Activated CD8-positive, alpha-beta T cell treated with anti-CD3 and anti-CD28 coated beads, Interleukin-2, amount 10 ng/mL, durations not matched to agents 7 days and 5 days (primary cell): ENCODE results near the gene CCDC50. TPM values are rescaled to one million over a fixed set of nuclear protein-coding genes. Genes with fewer than 3 reads are reported as not detected.

Source experiments
- ATAC-seq: fragments of 150-1000 bp; cut with Tn5 transposase; one replicate; pipeline ENCODE4 v1.10.0; 2021; ENCODE audit warnings: moderate library complexity
- CTCF ChIA-PET: fragments of 350-600 bp; sonication (Branson Sonifier 250); formaldehyde crosslinking; loops from one replicate; lab custom pipeline; 2021; ENCODE audit warnings: antibody characterized with exemption; lab: Charles Lee
- POLR2A ChIA-PET: fragments of 350-600 bp; sonication (Branson Sonifier 250); formaldehyde crosslinking; loops from one replicate; lab custom pipeline; 2021; ENCODE audit warnings: antibody characterized with exemption; lab: Charles Lee
- DNase-seq: peaks from one replicate; pipeline ENCODE4 v3.0.0-alpha.2; 2020
- H3K27ac Mint-ChIP-seq: one replicate; pipeline ENCODE4 v1.8.0; 2021; ENCODE audit warnings: mild to moderate bottlenecking, mixed read lengths
- H3K27me3 Mint-ChIP-seq: one replicate; pipeline ENCODE4 v1.8.0; 2021; ENCODE audit warnings: low read depth, mixed read lengths
- H3K36me3 Mint-ChIP-seq: one replicate; pipeline ENCODE4 v1.8.0; 2021; ENCODE audit warnings: low read depth, mixed read lengths
- H3K4me1 Mint-ChIP-seq: one replicate; pipeline ENCODE4 v1.8.0; 2021; ENCODE audit warnings: low read depth, mixed read lengths
- H3K4me3 Mint-ChIP-seq: one replicate; pipeline ENCODE4 v1.8.0; 2021; ENCODE audit warnings: mild to moderate bottlenecking, mixed read lengths
- H3K9me3 Mint-ChIP-seq: one replicate; pipeline ENCODE4 v1.8.0; 2022; ENCODE audit warnings: mixed read lengths; ENCODE audit not compliant: insufficient read depth
- total RNA-seq, 2 experiments: library from RNA; stranded (reverse); gene quantifications; one replicate each; pipeline ENCODE4 v1.2.3, GENCODE V29; 2021

CCDC50 gene
- total RNA-seq, 2 experiments from 2014 or later, result 7.6 to 9.3 TPM

- POLR2A ChIA-PET, result no interaction called here
- CTCF ChIA-PET, result no interaction called here
- no peak for ATAC-seq
Observed at GRCh38 chr3:191417457-191417729, 88.2 kb downstream of the CCDC50 start.

DNA sequence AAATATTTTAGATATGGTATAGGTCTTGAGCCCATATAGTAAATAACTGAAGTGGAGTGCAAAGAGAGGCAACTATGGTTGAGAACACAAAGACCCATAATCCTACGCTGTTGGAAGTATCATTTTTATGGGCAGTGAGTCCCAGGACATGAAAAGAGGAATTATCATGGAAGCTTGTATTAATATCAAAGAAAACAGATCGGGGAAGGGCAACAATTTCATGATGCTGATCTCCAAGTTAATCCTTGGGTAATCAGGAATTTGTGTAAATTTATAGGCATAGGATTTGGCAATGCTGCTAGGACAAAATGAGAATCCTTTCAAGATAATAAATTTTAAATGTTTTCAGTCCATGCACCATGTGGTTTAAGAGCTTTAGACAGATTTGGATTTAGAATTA is 91.6 kb downstream of the CCDC50 start:
- H3K9me3 Mint-ChIP-seq, result peaks cover 5% of the 10 kb centered on the region
- ATAC-seq (no peak), DNase-seq (no peak)
- no peaks in the 10 kb centered on the region for H3K4me1 Mint-ChIP-seq
- no peaks in the 10 kb centered on the region for H3K36me3 Mint-ChIP-seq
- CTCF ChIA-PET, result no interaction called here
- no peak overlapping the region for H3K4me3 Mint-ChIP-seq
- H3K27me3 Mint-ChIP-seq, result no peaks in the 10 kb centered on the region
- POLR2A ChIA-PET, result no interaction called here
- H3K27ac Mint-ChIP-seq, result no peak overlapping the region

More at GRCh38 chr3:191417457-191417729, 88.2 kb downstream of the CCDC50 start:
- H3K4me1 Mint-ChIP-seq, result peaks cover 2% of the 10 kb centered on the region
- H3K27ac Mint-ChIP-seq, result no peak overlapping the region
- no peaks in the 10 kb centered on the region for H3K9me3 Mint-ChIP-seq
- H3K27me3 Mint-ChIP-seq, result no peaks in the 10 kb centered on the region
- no peaks in the 10 kb centered on the region for H3K36me3 Mint-ChIP-seq
- H3K4me3 Mint-ChIP-seq, result no peak overlapping the region
- no peak for DNase-seq

DNA sequence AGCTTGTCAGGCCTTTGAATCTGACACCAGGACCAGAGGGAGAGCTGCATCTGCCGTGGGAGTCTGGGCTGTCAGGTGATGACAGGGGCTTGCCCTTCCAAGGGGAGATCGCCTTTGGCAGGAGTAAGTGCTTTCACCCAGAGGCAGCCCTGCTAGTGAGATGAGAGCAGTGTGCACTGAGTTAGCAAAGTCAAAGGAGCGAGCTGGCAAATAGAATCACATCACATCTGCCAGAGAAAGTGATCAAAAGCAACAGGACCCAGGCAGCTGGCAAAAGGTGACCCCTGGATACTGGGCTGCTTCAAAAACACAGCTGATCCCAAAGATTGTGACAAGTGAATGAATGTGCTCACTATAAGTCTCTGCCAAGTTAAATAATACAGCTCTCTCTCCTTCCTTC is 95.7 kb downstream of the CCDC50 start:
- no peak overlapping the region for H3K4me3 Mint-ChIP-seq
- H3K9me3 Mint-ChIP-seq, result peaks cover 5% of the 10 kb centered on the region
- DNase-seq, result no peak
- H3K4me1 Mint-ChIP-seq, result no peaks in the 10 kb centered on the region
- no peak for ATAC-seq
- ChIA-PET POLR2A (no interaction called here), CTCF (no interaction called here)
- H3K36me3 Mint-ChIP-seq, result no peaks in the 10 kb centered on the region
- H3K27me3 Mint-ChIP-seq, result no peaks in the 10 kb centered on the region
- no peak overlapping the region for H3K27ac Mint-ChIP-seq

DNA sequence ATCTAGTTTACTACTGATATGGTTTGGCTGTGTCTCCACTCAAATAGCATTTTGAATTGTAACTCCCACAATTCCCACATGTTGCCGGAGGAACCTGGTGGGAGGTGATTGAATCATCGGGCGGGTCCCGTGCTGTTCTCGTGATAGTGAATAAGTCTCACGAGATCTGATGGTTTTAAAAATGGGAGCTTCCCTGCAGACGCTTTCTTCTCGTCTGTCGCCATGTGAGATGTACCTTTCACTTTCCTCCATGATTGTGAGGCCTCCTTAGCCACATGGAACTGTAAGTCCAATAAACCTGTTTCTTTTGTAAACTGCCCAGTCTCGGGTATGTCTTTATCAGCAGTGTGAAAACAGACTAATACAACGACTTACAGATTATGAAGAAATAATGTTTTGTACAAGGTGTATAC is 96.1 kb downstream of the CCDC50 start:
- no peak overlapping the region for H3K4me3 Mint-ChIP-seq
- H3K4me1 Mint-ChIP-seq, result no peaks in the 10 kb centered on the region
- DNase-seq (no peak), ATAC-seq (no peak)
- no peaks in the 10 kb centered on the region for H3K36me3 Mint-ChIP-seq
- H3K27me3 Mint-ChIP-seq, result no peaks in the 10 kb centered on the region
- ChIA-PET CTCF (no interaction called here), POLR2A (no interaction called here)
- peaks cover 5% of the 10 kb centered on the region for H3K9me3 Mint-ChIP-seq
- no peak overlapping the region for H3K27ac Mint-ChIP-seq

GRCh38 chr3:191426311-191426710 is 97.1 kb downstream of the CCDC50 start:
- no peaks in the 10 kb centered on the region for H3K36me3 Mint-ChIP-seq
- ChIA-PET POLR2A (no interaction called here), CTCF (no interaction called here)
- H3K9me3 Mint-ChIP-seq, result peaks cover 5% of the 10 kb centered on the region
- ATAC-seq, result no peak
- DNase-seq, result no peak
- H3K27me3 Mint-ChIP-seq, result no peaks in the 10 kb centered on the region
- H3K27ac Mint-ChIP-seq, result no peak overlapping the region
- no peak overlapping the region for H3K4me3 Mint-ChIP-seq
- H3K4me1 Mint-ChIP-seq, result no peaks in the 10 kb centered on the region

- Mint-ChIP-seq H3K4me3 (no peak overlapping the region), H3K4me1 (no peaks in the 10 kb centered on the region), H3K27me3 (no peaks in the 10 kb centered on the region), H3K27ac (no peak overlapping the region), H3K9me3 (peaks cover under 1% of the 10 kb centered on the region), H3K36me3 (no peaks in the 10 kb centered on the region)
- ATAC-seq (no peak), DNase-seq (no peak)
- CTCF ChIA-PET, result no interaction called here
- POLR2A ChIA-PET, result no interaction called here
Observed at GRCh38 chr3:191428177-191428576, 99.0 kb downstream of the CCDC50 start.

DNA sequence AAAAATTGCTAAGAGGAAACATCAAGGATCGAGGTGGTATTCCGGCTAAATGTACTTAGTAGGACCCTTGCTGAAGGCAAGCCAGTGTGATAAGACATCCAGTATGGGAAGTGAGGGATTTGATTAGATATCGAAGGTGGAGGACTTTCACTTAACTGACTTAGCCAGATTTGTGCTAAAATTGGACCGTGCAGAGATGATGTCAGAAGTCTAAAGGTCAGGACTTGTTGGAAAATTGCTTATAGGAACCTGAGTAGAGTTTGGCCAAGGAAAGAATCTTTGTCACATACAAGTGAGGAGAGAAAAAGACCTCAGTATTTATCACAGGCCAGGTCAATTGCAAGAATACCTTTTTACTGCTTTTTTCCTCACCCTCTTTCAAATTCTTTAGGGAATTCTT is 100.9 kb downstream of the CCDC50 start:
- DNase-seq (no peak), ATAC-seq (no peak)
- POLR2A ChIA-PET, result no interaction called here
- no peak overlapping the region for H3K4me3 Mint-ChIP-seq
- H3K4me1 Mint-ChIP-seq, result no peaks in the 10 kb centered on the region
- no peaks in the 10 kb centered on the region for H3K9me3 Mint-ChIP-seq
- no peaks in the 10 kb centered on the region for H3K36me3 Mint-ChIP-seq
- no peak overlapping the region for H3K27ac Mint-ChIP-seq
- CTCF ChIA-PET, result no interaction called here
- H3K27me3 Mint-ChIP-seq, result no peaks in the 10 kb centered on the region

DNA sequence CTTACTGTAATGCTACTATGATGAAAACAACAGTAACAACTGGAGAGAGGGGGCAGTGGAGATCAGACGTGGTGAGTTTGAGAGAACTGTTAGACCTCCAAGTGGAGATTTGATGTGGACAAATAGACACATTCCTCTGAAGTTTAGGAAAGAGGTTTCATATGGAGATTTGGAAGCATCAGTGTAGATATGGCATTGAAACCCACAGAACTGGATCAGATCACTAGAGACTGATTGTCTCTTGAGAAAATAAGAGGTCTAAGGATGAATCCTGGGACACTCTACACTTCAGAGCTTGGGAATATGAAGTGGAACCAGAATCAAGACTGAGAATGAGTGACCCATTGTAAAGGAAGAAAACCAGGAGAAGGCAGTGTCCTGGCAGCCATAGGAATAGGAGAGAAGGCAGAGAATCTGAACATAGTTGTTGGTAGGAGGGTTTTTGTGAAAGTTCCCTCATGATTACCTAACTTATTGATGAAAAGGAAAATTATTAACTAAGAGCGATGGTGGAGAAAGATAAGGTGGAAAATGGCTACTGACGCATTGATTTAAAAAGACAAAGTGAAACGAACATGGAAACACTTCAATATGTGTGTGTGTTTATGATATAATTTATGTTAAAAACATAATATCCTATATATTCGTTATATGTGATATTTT is 102.1 kb downstream of the CCDC50 start:
- POLR2A ChIA-PET, result no interaction called here
- Mint-ChIP-seq H3K4me1 (no peaks in the 10 kb centered on the region), H3K9me3 (no peaks in the 10 kb centered on the region), H3K27me3 (no peaks in the 10 kb centered on the region), H3K27ac (no peak overlapping the region), H3K36me3 (no peaks in the 10 kb centered on the region), H3K4me3 (no peak overlapping the region)
- ATAC-seq (no peak), DNase-seq (no peak)
- CTCF ChIA-PET, result no interaction called here

- DNase-seq (no peak), ATAC-seq (no peak)
- H3K27me3 Mint-ChIP-seq, result no peaks in the 10 kb centered on the region
- no peaks in the 10 kb centered on the region for H3K4me1 Mint-ChIP-seq
- H3K36me3 Mint-ChIP-seq, result no peaks in the 10 kb centered on the region
- H3K27ac Mint-ChIP-seq, result no peak overlapping the region
- no peaks in the 10 kb centered on the region for H3K9me3 Mint-ChIP-seq
- H3K4me3 Mint-ChIP-seq, result no peak overlapping the region
- ChIA-PET CTCF (no interaction called here), POLR2A (no interaction called here)
Observed at GRCh38 chr3:191432162-191432561, 103.0 kb downstream of the CCDC50 start.

GRCh38 chr3:191434024-191434423 is 104.8 kb downstream of the CCDC50 start:
- DNase-seq, result no peak
- H3K27me3 Mint-ChIP-seq, result no peaks in the 10 kb centered on the region

GRCh38 chr3:191435981-191436380 is 106.8 kb downstream of the CCDC50 start:
- no peaks in the 10 kb centered on the region for H3K9me3 Mint-ChIP-seq
- DNase-seq, result no peak
- no peak for ATAC-seq
- H3K4me1 Mint-ChIP-seq, result no peaks in the 10 kb centered on the region
- ChIA-PET POLR2A (no interaction called here), CTCF (no interaction called here)
- H3K4me3 Mint-ChIP-seq, result no peak overlapping the region
- no peaks in the 10 kb centered on the region for H3K36me3 Mint-ChIP-seq
- no peaks in the 10 kb centered on the region for H3K27me3 Mint-ChIP-seq
- H3K27ac Mint-ChIP-seq, result no peak overlapping the region

More at GRCh38 chr3:191434024-191434423, 104.8 kb downstream of the CCDC50 start:
- Mint-ChIP-seq H3K4me3 (no peak overlapping the region), H3K27ac (no peak overlapping the region), H3K36me3 (no peaks in the 10 kb centered on the region), H3K9me3 (no peaks in the 10 kb centered on the region), H3K4me1 (no peaks in the 10 kb centered on the region)
- ChIA-PET CTCF (no interaction called here), POLR2A (no interaction called here)
- ATAC-seq, result no peak

- Mint-ChIP-seq H3K4me3 (no peak overlapping the region), H3K27me3 (no peaks in the 10 kb centered on the region), H3K27ac (no peak overlapping the region), H3K9me3 (no peaks in the 10 kb centered on the region), H3K36me3 (no peaks in the 10 kb centered on the region), H3K4me1 (no peaks in the 10 kb centered on the region)
- ChIA-PET CTCF (no interaction called here), POLR2A (no interaction called here)
- no peak for DNase-seq
- no peak for ATAC-seq
Observed at GRCh38 chr3:191438150-191438814, 109.1 kb downstream of the CCDC50 start.

DNA sequence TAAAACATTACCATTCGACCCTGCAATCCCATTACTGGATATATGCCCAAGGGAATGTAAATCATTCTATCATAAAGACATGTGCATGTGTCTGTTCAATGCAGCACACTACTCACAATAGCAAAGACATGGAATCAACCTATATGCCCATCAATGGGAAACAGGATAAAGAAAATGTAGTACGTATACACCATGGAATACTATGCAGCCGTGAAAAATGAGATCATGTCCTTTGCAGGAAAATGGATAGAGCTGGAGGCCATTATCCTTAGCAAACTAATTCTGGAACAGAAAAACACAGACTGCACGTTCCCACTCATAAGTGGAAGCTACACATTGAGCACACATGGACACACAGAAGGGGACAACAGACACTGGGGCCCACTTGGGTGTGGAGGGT is 111.3 kb downstream of the CCDC50 start:
- no peak overlapping the region for H3K27ac Mint-ChIP-seq
- CTCF ChIA-PET, result no interaction called here
- POLR2A ChIA-PET, result no interaction called here
- H3K27me3 Mint-ChIP-seq, result no peaks in the 10 kb centered on the region
- ATAC-seq, result no peak
- DNase-seq, result no peak
- H3K36me3 Mint-ChIP-seq, result no peaks in the 10 kb centered on the region
- no peaks in the 10 kb centered on the region for H3K9me3 Mint-ChIP-seq
- H3K4me1 Mint-ChIP-seq, result no peaks in the 10 kb centered on the region
- no peak overlapping the region for H3K4me3 Mint-ChIP-seq
